Thyroid gland (tissue), 4 donors: Measurements from ENCODE around the gene ASB2. TPM values are rescaled to one million over a fixed set of nuclear protein-coding genes. Genes with fewer than 3 reads are reported as not detected.

Experiments used
- DNase-seq, 2 donors: peaks; one replicate each; pipeline ENCODE4 v3.0.0-alpha.2; 2019
- H3K27ac ChIP-seq, 3 donors: fragments of 200-600 bp; sonication (generic); 1 replicate in 2 of 3; 2 replicates in 1 of 3; pipeline ENCODE4 v1.5.1; 2016 to 2019; ENCODE audit warnings: mild to moderate bottlenecking in 1 of 3, moderate library complexity in 1 of 3
- H3K27me3 ChIP-seq: fragments of 200-600 bp; sonication (generic); one replicate; pipeline ENCODE4 v1.5.1; 2019
- H3K36me3 ChIP-seq, 2 donors: fragments of 200-600 bp; sonication (generic); one replicate each; pipeline ENCODE4 v1.5.1; 2016 to 2019
- H3K4me1 ChIP-seq, 2 donors: fragments of 200-600 bp; sonication (generic); one replicate each; pipeline ENCODE4 v1.5.1; 2017 to 2019
- H3K4me3 ChIP-seq, 3 donors: fragments of 200-600 bp; sonication (generic); replicated peaks in 1 of 3; 1 replicate in 2 of 3; 2 replicates in 1 of 3; pipeline ENCODE4 v1.5.1; 2016; ENCODE audit warnings: mild to moderate bottlenecking in 1 of 3
- H3K9me3 ChIP-seq: fragments of 200-600 bp; sonication (generic); one replicate; pipeline ENCODE4 v1.5.1; 2017
- POLR2A ChIP-seq, 2 donors: fragments of 450-650 bp; IDR thresholded peaks; one replicate each; pipeline ENCODE4 v1.6.1; 2017; ENCODE audit warnings: antibody characterized with exemption in 2 of 2, mild to moderate bottlenecking in 2 of 2, moderate library complexity in 1 of 2
- WGBS, 2 donors: methylation state at CpG; one replicate each; pipeline ENCODE4 v1.1.5; 2017; 5-methylcytosine and 5-hydroxymethylcytosine counted together
- intact Hi-C: fragments of 100-400 bp; cut with DNase I; formaldehyde crosslinking; loops from one replicate; pipeline ENCODE4 v1.15.1; 2023
- total RNA-seq, 4 donors: library from RNA; depleted of rRNA; stranded (reverse); fragments of >200 nt; gene quantifications; one replicate each; pipeline ENCODE4 v1.2.3, GENCODE V29; 2016
- TF ChIP-seq, protein P1 (sequence below), 6 experiments: fragments of 200-600 bp in 3 of 6; fragments of 450-650 bp in 3 of 6; sonication (generic) in 3 of 6; IDR thresholded peaks; one replicate each; pipeline ENCODE4 v1.5.1; 2016 to 2019; ENCODE audit warnings: antibody characterized with exemption in 6 of 6, mild to moderate bottlenecking in 2 of 6, inconsistent platforms in 1 of 6, moderate library complexity in 1 of 6

The ASB2 gene
- 1 to 10 TPM in 1 of 4 donors, under 1 TPM in 2, not detected in 1; 0.67 to 3.8 (median 0.79) TPM for total RNA-seq

- no peak for TF ChIP-seq POLR2A (IDR thresholded peaks at IDR 0.05)
- TF ChIP-seq, protein P1, sequence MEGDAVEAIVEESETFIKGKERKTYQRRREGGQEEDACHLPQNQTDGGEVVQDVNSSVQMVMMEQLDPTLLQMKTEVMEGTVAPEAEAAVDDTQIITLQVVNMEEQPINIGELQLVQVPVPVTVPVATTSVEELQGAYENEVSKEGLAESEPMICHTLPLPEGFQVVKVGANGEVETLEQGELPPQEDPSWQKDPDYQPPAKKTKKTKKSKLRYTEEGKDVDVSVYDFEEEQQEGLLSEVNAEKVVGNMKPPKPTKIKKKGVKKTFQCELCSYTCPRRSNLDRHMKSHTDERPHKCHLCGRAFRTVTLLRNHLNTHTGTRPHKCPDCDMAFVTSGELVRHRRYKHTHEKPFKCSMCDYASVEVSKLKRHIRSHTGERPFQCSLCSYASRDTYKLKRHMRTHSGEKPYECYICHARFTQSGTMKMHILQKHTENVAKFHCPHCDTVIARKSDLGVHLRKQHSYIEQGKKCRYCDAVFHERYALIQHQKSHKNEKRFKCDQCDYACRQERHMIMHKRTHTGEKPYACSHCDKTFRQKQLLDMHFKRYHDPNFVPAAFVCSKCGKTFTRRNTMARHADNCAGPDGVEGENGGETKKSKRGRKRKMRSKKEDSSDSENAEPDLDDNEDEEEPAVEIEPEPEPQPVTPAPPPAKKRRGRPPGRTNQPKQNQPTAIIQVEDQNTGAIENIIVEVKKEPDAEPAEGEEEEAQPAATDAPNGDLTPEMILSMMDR (IDR thresholded peaks at IDR 0.05), result no peak
- Histone ChIP-seq H3K4me3 (no peak within 1 kb of the TSS), H3K27me3 (no peaks in the 10 kb centered on the region), H3K9me3 (no peaks in the 10 kb centered on the region), H3K36me3 (no peaks in the 10 kb centered on the region), H3K4me1 (no peaks in the 10 kb centered on the region), H3K27ac (no peak within 1 kb of the TSS)
- no peak for DNase-seq
- intact Hi-C loops, result no loop called here
- WGBS, 2 donors, result 33 to 46% methylated on average over 12 of the region's 12 CpGs
Observed at GRCh38 chr14:93976477-93977057, at the start of gene ASB2. TSS of gene ASB2 (minus strand) at chr14:93976570. CDS start at chr14:93964539, 12,031 bp downstream.

- Histone ChIP-seq H3K27ac (no peak overlapping the region), H3K36me3 (no peaks in the 10 kb centered on the region), H3K27me3 (no peaks in the 10 kb centered on the region), H3K4me3 (no peak overlapping the region), H3K9me3 (no peaks in the 10 kb centered on the region), H3K4me1 (peaks cover 6 to 15% of the 10 kb centered on the region in 2 donors)
- TF ChIP-seq, protein P1 (IDR thresholded peaks at IDR 0.05), result no peak
- intact Hi-C loops, result no loop called here
- WGBS, 2 donors, result 65 to 67% methylated on average over 6 of the region's 6 CpGs
- no peak for DNase-seq
Observed at GRCh38 chr14:94025720-94026119, 49.4 kb upstream of the ASB2 start.

- intact Hi-C loops, result no loop called here
- no peaks in the 10 kb centered on the region for H3K9me3 ChIP-seq
- 94 to 97% methylated on average over 1 of the region's 2 CpGs for WGBS, 2 donors
- H3K4me3 ChIP-seq, result no peak overlapping the region
- TF ChIP-seq POLR2A (IDR thresholded peaks at IDR 0.05), result no peak
- TF ChIP-seq, protein P1 (IDR thresholded peaks at IDR 0.05), result no peak
- H3K27ac ChIP-seq, result no peak overlapping the region
- peaks cover 6 to 15% of the 10 kb centered on the region in 2 donors for H3K4me1 ChIP-seq
- H3K36me3 ChIP-seq, result no peaks in the 10 kb centered on the region
- H3K27me3 ChIP-seq, result no peaks in the 10 kb centered on the region
- DNase-seq, result no peak
Observed at GRCh38 chr14:94024549-94024948, 48.2 kb upstream of the ASB2 start.

GRCh38 chr14:94022532-94023411 is 46.4 kb upstream of the ASB2 start:
- Histone ChIP-seq H3K36me3 (no peaks in the 10 kb centered on the region), H3K9me3 (no peaks in the 10 kb centered on the region), H3K4me1 (peaks cover 6 to 15% of the 10 kb centered on the region in 2 donors), H3K27ac (no peak overlapping the region), H3K27me3 (no peaks in the 10 kb centered on the region), H3K4me3 (no peak overlapping the region)
- no peak for TF ChIP-seq POLR2A (IDR thresholded peaks at IDR 0.05)
- TF ChIP-seq, protein P1 (IDR thresholded peaks at IDR 0.05), result no peak
- DNase-seq, result no peak
- 79 to 82% methylated on average over 10 of the region's 10 CpGs for WGBS, 2 donors
- intact Hi-C loops, result no loop called here
